ENCODE results near the gene ACOX1.

Gene ACOX1

GRCh38 chr17:75922963-75923874 is 55.7 kb downstream of the ACOX1 start:
- no peak for TF ChIP-seq POLR2A (IDR thresholded peaks at IDR 0.05; ENCODE audit: low read depth, low read length)
- FAIRE-seq: no peak
- no peak for DNase-seq (ENCODE audit: insufficient read length)

- TF ChIP-seq POLR2A (IDR thresholded peaks at IDR 0.05; ENCODE audit: low read depth, low read length): no peak
- DNase-seq (ENCODE audit: insufficient read length) (no peak), FAIRE-seq (no peak)
These were observed 56.6 kb downstream of the ACOX1 start for GRCh38 chr17:75922173-75922961.

- TF ChIP-seq POLR2A (IDR thresholded peaks at IDR 0.05; ENCODE audit: low read depth, low read length) (no peak), POLR2AphosphoS5 (IDR thresholded peaks at IDR 0.05; ENCODE audit: low read depth, low read length) (no peak), TAF1 (IDR thresholded peaks at IDR 0.05; ENCODE audit: borderline replicate concordance, low read depth, low read length) (no peak)
- FAIRE-seq (no peak), DNase-seq (ENCODE audit: insufficient read length) (no peak)
These were observed 57.4 kb downstream of the ACOX1 start for GRCh38 chr17:75921596-75921995.

GRCh38 chr17:75920045-75920560 is 58.9 kb downstream of the ACOX1 start:
- DNase-seq (ENCODE audit: insufficient read length) (no peak), FAIRE-seq (no peak)
- TF ChIP-seq POLR2AphosphoS5 (IDR thresholded peaks at IDR 0.05; ENCODE audit: low read depth, low read length) (no peak), POLR2A (IDR thresholded peaks at IDR 0.05; ENCODE audit: low read depth, low read length) (no peak), TAF1 (IDR thresholded peaks at IDR 0.05; ENCODE audit: borderline replicate concordance, low read depth, low read length) (no peak)

GRCh38 chr17:75919611-75920010 is 59.4 kb downstream of the ACOX1 start:
- TF ChIP-seq TAF1 (IDR thresholded peaks at IDR 0.05; ENCODE audit: borderline replicate concordance, low read depth, low read length) (no peak), POLR2AphosphoS5 (IDR thresholded peaks at IDR 0.05; ENCODE audit: low read depth, low read length) (no peak), POLR2A (IDR thresholded peaks at IDR 0.05; ENCODE audit: low read depth, low read length) (no peak)
- FAIRE-seq: no peak
- no peak for DNase-seq (ENCODE audit: insufficient read length)

GRCh38 chr17:75917917-75918445 is 61.0 kb downstream of the ACOX1 start:
- TF ChIP-seq POLR2A (IDR thresholded peaks at IDR 0.05; ENCODE audit: low read depth, low read length) (no peak), TAF1 (IDR thresholded peaks at IDR 0.05; ENCODE audit: borderline replicate concordance, low read depth, low read length) (no peak), POLR2AphosphoS5 (IDR thresholded peaks at IDR 0.05; ENCODE audit: low read depth, low read length) (no peak)
- DNase-seq (ENCODE audit: insufficient read length): no peak
- FAIRE-seq: no peak

GRCh38 chr17:75917141-75917916 is 61.6 kb downstream of the ACOX1 start:
- TF ChIP-seq POLR2AphosphoS5 (IDR thresholded peaks at IDR 0.05; ENCODE audit: low read depth, low read length): no peak
- no peak for TF ChIP-seq POLR2A (IDR thresholded peaks at IDR 0.05; ENCODE audit: low read depth, low read length)
- no peak for TF ChIP-seq TAF1 (IDR thresholded peaks at IDR 0.05; ENCODE audit: borderline replicate concordance, low read depth, low read length)
- DNase-seq (ENCODE audit: insufficient read length) (no peak), FAIRE-seq (no peak)

GRCh38 chr17:75915268-75915667 is 63.7 kb downstream of the ACOX1 start:
- FAIRE-seq (no peak), DNase-seq (ENCODE audit: insufficient read length) (no peak)
- TF ChIP-seq TAF1 (IDR thresholded peaks at IDR 0.05; ENCODE audit: borderline replicate concordance, low read depth, low read length): no peak
- TF ChIP-seq POLR2A (IDR thresholded peaks at IDR 0.05; ENCODE audit: low read depth, low read length): no peak
- TF ChIP-seq POLR2AphosphoS5 (IDR thresholded peaks at IDR 0.05; ENCODE audit: low read depth, low read length): no peak

GRCh38 chr17:75914643-75915267 is 64.2 kb downstream of the ACOX1 start:
- no peak for DNase-seq (ENCODE audit: insufficient read length)
- FAIRE-seq: no peak
- TF ChIP-seq POLR2AphosphoS5 (IDR thresholded peaks at IDR 0.05; ENCODE audit: low read depth, low read length) (no peak), POLR2A (IDR thresholded peaks at IDR 0.05; ENCODE audit: low read depth, low read length) (no peak), TAF1 (IDR thresholded peaks at IDR 0.05; ENCODE audit: borderline replicate concordance, low read depth, low read length) (no peak)

- no peak for FAIRE-seq
- DNase-seq (ENCODE audit: insufficient read length): no peak
- TF ChIP-seq TAF1 (IDR thresholded peaks at IDR 0.05; ENCODE audit: borderline replicate concordance, low read depth, low read length): no peak
- no peak for TF ChIP-seq POLR2AphosphoS5 (IDR thresholded peaks at IDR 0.05; ENCODE audit: low read depth, low read length)
- TF ChIP-seq POLR2A (IDR thresholded peaks at IDR 0.05; ENCODE audit: low read depth, low read length): no peak
These were observed 65.3 kb downstream of the ACOX1 start for GRCh38 chr17:75913537-75914210.
